Astrocyte (in vitro differentiated cells and primary cell): Measurements from ENCODE around the gene ENOX1.

ENCODE experiments used
- CTCF ChIP-seq: IDR thresholded peaks from 2 replicates; pipeline ENCODE4 v1.5.1; 2011; ENCODE audit warnings: low read depth, mild to moderate bottlenecking, inconsistent platforms, low read length, moderate library complexity; ENCODE audit not compliant: insufficient read depth
- EZH2 ChIP-seq: IDR thresholded peaks from 2 replicates; pipeline ENCODE4 v1.6.1; 2012; ENCODE audit warnings: mild to moderate bottlenecking, low read length, inconsistent platforms; ENCODE audit not compliant: insufficient read depth

GRCh38 chr13:43203781-43204180, 583.0 kb downstream of the ENOX1 start:
- no peak for TF ChIP-seq CTCF
- no peak for TF ChIP-seq EZH2
